ENCODE results near the gene ERCC4.

- no peak for TF ChIP-seq CTCF (conservative IDR thresholded peaks at IDR 0.05)
- no peak for TF ChIP-seq ZFX (IDR thresholded peaks at IDR 0.05)
These were observed 57.2 kb downstream of the ERCC4 start for GRCh38 chr16:13977177-13977576.
